CD14-positive monocyte (primary cell): ENCODE data around the gene DNMBP. TPM values are rescaled to one million over a fixed set of nuclear protein-coding genes. Genes with fewer than 3 reads are reported as not detected.

ENCODE experiments used
- DNase-seq, 3 donors: peaks; one replicate each; pipeline ENCODE4 v3.0.0-alpha.2; 2011 to 2022
- H2AFZ ChIP-seq: 2 replicates; pipeline ENCODE4 v1.6.0; 2012; ENCODE audit warnings: mild to moderate bottlenecking, low read depth, low read length, inconsistent platforms; ENCODE audit not compliant: insufficient read depth, poor library complexity, severe bottlenecking
- H3K27ac ChIP-seq, 2 donors: 1 replicate in 1 of 2; 2 replicates in 1 of 2; pipeline ENCODE4 v1.5.1; 2012 to 2013; ENCODE audit warnings: low read length in 2 of 2, control low read depth in 1 of 2, inconsistent platforms in 1 of 2, low read depth in 1 of 2, mild to moderate bottlenecking in 1 of 2
- H3K27me3 ChIP-seq, 2 donors: one replicate each; pipeline versions ENCODE4 v1.6.0 to v1.6.1; 2011 to 2013; ENCODE audit warnings: low read length in 2 of 2; ENCODE audit not compliant: control insufficient read depth in 2 of 2, insufficient read depth in 2 of 2
- H3K36me3 ChIP-seq, 2 donors: replicated peaks in 1 of 2; 1 replicate in 1 of 2; 2 replicates in 1 of 2; pipeline versions ENCODE4 v1.5.1 to v1.6.1; 2012 to 2013; ENCODE audit warnings: low read length in 2 of 2, control low read depth in 1 of 2, inconsistent platforms in 1 of 2, mild to moderate bottlenecking in 1 of 2; ENCODE audit not compliant: insufficient read depth in 2 of 2, control insufficient read depth in 1 of 2
- H3K4me1 ChIP-seq, 2 donors: 1 replicate in 1 of 2; 2 replicates in 1 of 2; pipeline versions ENCODE4 v1.5.1 to v1.6.1; 2012 to 2013; ENCODE audit warnings: low read length in 2 of 2, control low read depth in 1 of 2, inconsistent platforms in 1 of 2, mild to moderate bottlenecking in 1 of 2, moderate library complexity in 1 of 2; ENCODE audit not compliant: insufficient read depth in 2 of 2, control insufficient read depth in 1 of 2
- H3K4me2 ChIP-seq: replicated peaks from 2 replicates; pipeline ENCODE3; 2012; ENCODE audit warnings: low read length, moderate library complexity, mild to moderate bottlenecking; ENCODE audit not compliant: poor library complexity, severe bottlenecking; ENCODE audit errors: extremely low read depth
- H3K4me3 ChIP-seq, 3 experiments: fragments of 200-600 bp in 1 of 3; sonication (generic) in 1 of 3; replicated peaks in 1 of 3; 1 replicate in 2 of 3; 2 replicates in 1 of 3; pipeline ENCODE4 v1.5.1; 2011 to 2013; ENCODE audit warnings: low read length in 3 of 3, mild to moderate bottlenecking in 3 of 3, control low read depth in 2 of 3, low read depth in 2 of 3, inconsistent platforms in 1 of 3, moderate library complexity in 1 of 3
- H3K79me2 ChIP-seq: 2 replicates; pipeline ENCODE4 v1.6.0; 2012; ENCODE audit warnings: mild to moderate bottlenecking, control low read depth, inconsistent platforms, low read length, moderate library complexity; ENCODE audit not compliant: insufficient read depth
- H3K9ac ChIP-seq: 2 replicates; pipeline ENCODE4 v1.6.0; 2017; ENCODE audit warnings: low read length, mild to moderate bottlenecking; ENCODE audit not compliant: insufficient read depth, poor library complexity, severe bottlenecking
- H3K9me3 ChIP-seq, 2 donors: replicated peaks in 1 of 2; 1 replicate in 1 of 2; 2 replicates in 1 of 2; pipeline versions ENCODE4 v1.5.1 to v1.6.1; 2012 to 2013; ENCODE audit warnings: low read length in 2 of 2, control low read depth in 1 of 2; ENCODE audit not compliant: control insufficient read depth in 1 of 2, insufficient read depth in 1 of 2
- H4K20me1 ChIP-seq: 2 replicates; pipeline ENCODE4 v1.6.0; 2012; ENCODE audit warnings: mild to moderate bottlenecking, low read length, control low read depth, moderate library complexity; ENCODE audit not compliant: insufficient read depth
- H3K27ac Mint-ChIP-seq, 7 donors: one replicate each; pipeline ENCODE4 v1.8.0; 2020; ENCODE audit warnings: mild to moderate bottlenecking in 7 of 7, mixed read lengths in 7 of 7, moderate library complexity in 6 of 7, inconsistent platforms in 2 of 7
- H3K27me3 Mint-ChIP-seq, 3 donors: one replicate each; pipeline ENCODE4 v1.8.0; 2021 to 2022; ENCODE audit warnings: low read depth in 3 of 3, mild to moderate bottlenecking in 3 of 3, mixed read lengths in 3 of 3, moderate library complexity in 3 of 3, inconsistent platforms in 1 of 3
- H3K36me3 Mint-ChIP-seq, 2 donors: one replicate each; pipeline ENCODE4 v1.8.0; 2020; ENCODE audit warnings: mixed read lengths in 2 of 2, inconsistent platforms in 1 of 2, mild to moderate bottlenecking in 1 of 2
- H3K4me1 Mint-ChIP-seq: one replicate; pipeline ENCODE4 v1.8.0; 2020; ENCODE audit warnings: mild to moderate bottlenecking, mixed read lengths
- H3K4me3 Mint-ChIP-seq, 2 donors: one replicate each; pipeline ENCODE4 v1.8.0; 2020; ENCODE audit warnings: mild to moderate bottlenecking in 2 of 2, mixed read lengths in 2 of 2, moderate library complexity in 1 of 2
- H3K9me3 Mint-ChIP-seq, 7 donors: one replicate each; pipeline ENCODE4 v1.8.0; 2020 to 2022; ENCODE audit warnings: mixed read lengths in 7 of 7, mild to moderate bottlenecking in 6 of 7, moderate library complexity in 6 of 7, inconsistent platforms in 2 of 7
- CTCF ChIP-seq: fragments of 200-600 bp; IDR thresholded peaks from one replicate; pipeline ENCODE4 v1.8.0; 2022; ENCODE audit warnings: antibody characterized with exemption, mild to moderate bottlenecking
- WGBS: methylation state at CpG from one replicate; pipeline ENCODE4 v1.1.5; 2013; ENCODE audit warnings: missing lambda C conversion rate; ENCODE audit not compliant: insufficient coverage; 5-methylcytosine and 5-hydroxymethylcytosine counted together
- intact Hi-C, 2 donors: fragments of 100-400 bp; cut with micrococcal nuclease; formaldehyde crosslinking; loops; one replicate each; pipeline versions ENCODE4 v1.15.0 to v1.15.1; 2023
- polyA plus RNA-seq, 3 donors: library from polyadenylated mRNA; depleted of rRNA in 1 of 3; unstranded in 2 of 3; stranded (reverse) in 1 of 3; fragments of 300-500 nt in 2 of 3; fragments of >200 nt in 1 of 3; fragmentation: Illumina TruSeq in 2 of 3; gene quantifications; 1 replicate in 2 of 3; 2 replicates in 1 of 3; pipeline ENCODE4 v1.2.3, GENCODE V29; 2012 to 2021

The DNMBP gene
- polyA plus RNA-seq, 3 donors: 0.83 to 10.3 (median 1.2) TPM

DNA sequence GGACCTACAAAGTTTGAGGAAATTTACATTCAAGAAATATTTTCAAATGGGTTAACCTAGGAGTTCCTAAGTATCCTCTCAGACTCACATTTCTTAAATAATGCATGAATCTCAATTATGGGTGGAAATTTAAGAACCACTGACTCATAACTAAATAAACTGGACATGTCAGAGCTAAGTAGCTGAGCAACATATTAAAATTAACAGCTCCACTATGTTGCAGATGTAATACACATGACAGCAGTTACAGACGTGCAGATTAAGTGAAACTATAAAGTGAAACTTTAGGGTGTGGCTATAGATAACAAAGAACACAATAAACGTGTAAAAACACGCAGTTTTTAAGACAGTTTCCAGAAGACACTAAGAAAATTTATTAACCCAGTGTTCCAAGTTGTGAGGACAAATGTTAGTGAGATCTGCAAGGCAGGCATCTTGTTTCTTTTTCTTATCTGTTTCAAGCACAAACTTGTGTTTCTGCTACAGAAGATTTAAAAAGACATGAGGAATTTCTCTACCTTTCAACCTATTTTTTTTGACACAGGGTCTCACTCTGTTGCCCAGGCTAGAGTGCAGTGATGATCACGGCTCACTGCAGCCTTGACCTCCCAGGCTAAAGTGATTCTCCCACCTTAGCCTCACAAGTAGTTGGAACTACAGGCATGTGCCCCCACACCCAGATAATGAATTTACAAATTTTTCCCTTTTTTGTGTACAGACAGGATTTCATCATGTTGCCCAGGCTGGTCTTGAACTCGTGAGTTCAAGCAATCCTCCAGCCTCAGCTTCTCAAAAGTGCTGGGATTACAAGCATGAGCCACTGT is 25.3 kb downstream of the DNMBP start:
- WGBS: 80% methylated on average over 1 of the region's 5 CpGs
- H3K27ac ChIP-seq: peak overlapping the region in 1 of 2 donors; percentile 76
- no peak overlapping the region for H2AFZ ChIP-seq
- no peak overlapping the region for H3K4me2 ChIP-seq
- peak in 1 of 3 donors; percentile 17 for DNase-seq
- Mint-ChIP-seq H3K9me3 (no peaks in the 10 kb centered on the region), H3K4me1 (peaks cover 39% of the 10 kb centered on the region), H3K27me3 (peaks cover 0 to 5% (median 4%) of the 10 kb centered on the region in 3 donors), H3K4me3 (no peak overlapping the region), H3K27ac (peak overlapping the region in 4 of 7 donors; percentile 11 to 78 (median 66)), H3K36me3 (peaks cover 5 to 7% of the 10 kb centered on the region in 2 donors)
- H3K4me3 ChIP-seq: no peak overlapping the region
- intact Hi-C loops: no loop called here
- H3K9ac ChIP-seq: no peak overlapping the region
- no peaks in the 10 kb centered on the region for H3K27me3 ChIP-seq
- H3K9me3 ChIP-seq: no peaks in the 10 kb centered on the region
- peaks cover 38 to 40% of the 10 kb centered on the region in 2 donors for H3K4me1 ChIP-seq
- H3K36me3 ChIP-seq: no peaks in the 10 kb centered on the region
- H3K79me2 ChIP-seq: peaks cover 9% of the 10 kb centered on the region
- no peak for TF ChIP-seq CTCF
- no peaks in the 10 kb centered on the region for H4K20me1 ChIP-seq

DNA sequence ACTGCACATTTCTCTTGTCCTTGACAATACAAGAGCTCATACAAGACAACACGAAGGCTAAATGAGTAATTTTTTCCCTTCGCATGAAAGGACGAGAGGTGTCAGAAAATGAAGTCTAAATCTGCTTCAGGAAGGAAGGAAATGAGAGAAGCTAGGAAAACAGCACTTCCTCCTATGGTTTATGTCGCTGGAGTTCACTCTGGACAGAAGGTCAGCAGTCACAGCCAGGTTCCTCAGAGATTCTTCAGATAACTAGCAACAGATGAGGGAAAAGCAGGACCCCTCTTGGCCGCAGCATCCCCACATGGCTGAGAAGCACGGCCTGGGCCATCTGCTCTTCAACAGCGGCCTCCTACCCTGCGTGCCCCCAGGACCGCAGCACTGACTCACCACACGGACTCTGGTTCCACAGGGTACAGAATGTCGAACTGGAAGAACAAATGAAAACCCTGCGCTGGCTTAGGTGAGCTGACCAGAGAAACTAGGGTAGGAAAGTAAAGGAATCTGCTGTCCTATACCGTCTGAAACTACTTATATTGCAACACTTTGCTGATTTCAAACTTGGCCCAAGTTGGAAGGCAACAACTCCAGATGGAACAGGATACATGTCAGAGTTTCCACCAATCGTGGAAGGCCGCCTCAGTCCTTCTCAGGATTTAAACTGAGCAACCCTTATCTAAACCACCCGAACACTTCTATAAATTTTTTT is 26.3 kb downstream of the DNMBP start:
- H4K20me1 ChIP-seq: no peaks in the 10 kb centered on the region
- peak overlapping the region in 1 of 3 experiments; percentile 43 for H3K4me3 ChIP-seq
- peak overlapping the region; percentile 29 for H3K9ac ChIP-seq
- intact Hi-C loops: no loop called here
- H3K4me3 Mint-ChIP-seq: peak overlapping the region; percentile 11 to 37
- TF ChIP-seq CTCF: no peak
- peak overlapping the region; percentile 41 for H2AFZ ChIP-seq
- H3K4me1 Mint-ChIP-seq: peaks cover 39% of the 10 kb centered on the region
- H3K9me3 Mint-ChIP-seq: no peaks in the 10 kb centered on the region
- peaks cover 38 to 40% of the 10 kb centered on the region in 2 donors for H3K4me1 ChIP-seq
- H3K79me2 ChIP-seq: peaks cover 15% of the 10 kb centered on the region
- DNase-seq: peak; percentile 33 to 60 (median 47)
- H3K36me3 Mint-ChIP-seq: peaks cover 5 to 7% of the 10 kb centered on the region in 2 donors
- H3K27ac Mint-ChIP-seq: peak overlapping the region; percentile 64 to 91 (median 88)
- H3K36me3 ChIP-seq: no peaks in the 10 kb centered on the region
- peak overlapping the region; percentile 48 for H3K4me2 ChIP-seq
- H3K27me3 ChIP-seq: no peaks in the 10 kb centered on the region
- H3K27ac ChIP-seq: peak overlapping the region; percentile 68 to 76
- H3K27me3 Mint-ChIP-seq: peaks cover 0 to 6% (median 4%) of the 10 kb centered on the region in 3 donors
- no peaks in the 10 kb centered on the region for H3K9me3 ChIP-seq
- 62% methylated on average over 7 of the region's 16 CpGs for WGBS
